Stomach (tissue), 9 donors: ENCODE results near the gene IRF7. TPM values are rescaled to one million over a fixed set of nuclear protein-coding genes. Genes with fewer than 3 reads are reported as not detected.
A peak's percentile ranks its signal among the peaks of the same experiment; 100 is the strongest.
"Not testable (repeated sequence)": the region's sequence is repeated elsewhere in the genome, so short reads cannot be mapped to it uniquely, and the experiment has no call there.

Experiments
- DNase-seq, 2 donors: peaks; one replicate each; pipeline versions ENCODE4 v3.0.0 to v3.0.0-alpha.2; 2013 to 2019
- H3K27ac ChIP-seq, 5 donors: fragments of 200-600 bp in 4 of 5; sonication (generic) in 4 of 5; one replicate each; pipeline ENCODE4 v1.5.1; 2013 to 2019; ENCODE audit warnings: mild to moderate bottlenecking in 1 of 5, moderate library complexity in 1 of 5
- H3K27me3 ChIP-seq, 3 donors: fragments of 200-600 bp; sonication (generic); one replicate each; pipeline ENCODE4 v1.5.1; 2017 to 2019; ENCODE audit warnings: mixed run types in 1 of 3
- H3K36me3 ChIP-seq, 4 donors: fragments of 200-600 bp; sonication (generic); 1 replicate in 3 of 4; 2 replicates in 1 of 4; pipeline ENCODE4 v1.5.1; 2016 to 2019
- H3K4me1 ChIP-seq, 4 donors: fragments of 200-600 bp; sonication (generic); one replicate each; pipeline ENCODE4 v1.5.1; 2016 to 2019
- H3K4me3 ChIP-seq, 4 donors: fragments of 200-600 bp; sonication (generic) in 3 of 4; one replicate each; pipeline ENCODE4 v1.5.1; 2016 to 2019; ENCODE audit warnings: mild to moderate bottlenecking in 1 of 4
- H3K9me3 ChIP-seq, 4 donors: fragments of 200-600 bp; sonication (generic); one replicate each; pipeline ENCODE4 v1.5.1; 2016 to 2019
- EP300 ChIP-seq: sonication (generic); formaldehyde crosslinking; IDR thresholded peaks from one replicate; pipeline ENCODE4 v1.6.1; 2017; ENCODE audit warnings: antibody characterized with exemption
- POLR2A ChIP-seq, 4 donors: fragments of 450-650 bp; IDR thresholded peaks; one replicate each; pipeline ENCODE4 v1.6.1; 2016; ENCODE audit warnings: antibody characterized with exemption in 4 of 4, control low read depth in 2 of 4, mild to moderate bottlenecking in 1 of 4, moderate library complexity in 1 of 4
- POLR2AphosphoS5 ChIP-seq, 3 donors: sonication (generic); formaldehyde crosslinking; IDR thresholded peaks; one replicate each; pipeline ENCODE4 v1.6.1; 2016; ENCODE audit warnings: antibody characterized with exemption in 3 of 3
- WGBS, 5 donors: extraction: QIAGEN DNeasy Blood & Tissue Kit in 3 of 5; methylation state at CpG; one replicate each; pipeline versions ENCODE4 v1.1.5 to v1.1.7; 2013 to 2018; 5-methylcytosine and 5-hydroxymethylcytosine counted together
- intact Hi-C: fragments of 100-400 bp; cut with DNase I; formaldehyde crosslinking; loops from one replicate; pipeline ENCODE4 v1.15.1; 2023; ENCODE audit warnings: low total_unique reads
- polyA plus RNA-seq, 3 donors: library from polyadenylated mRNA; stranded (reverse); fragments of 200-250 nt; gene quantifications; one replicate each; pipeline ENCODE4 v1.2.3, GENCODE V29; 2013
- total RNA-seq, 5 donors: library from RNA; depleted of rRNA; stranded (reverse); fragments of >200 nt; gene quantifications; one replicate each; pipeline versions ENCODE4 v1.1.0 to v1.2.3, GENCODE V29; 2014 to 2016
- TF ChIP-seq, protein P1 (sequence below), 7 experiments: fragments of 450-650 bp in 4 of 7; fragments of 200-600 bp in 3 of 7; sonication (generic) in 3 of 7; IDR thresholded peaks; one replicate each; pipeline ENCODE4 v1.5.1; 2016 to 2019; ENCODE audit warnings: antibody characterized with exemption in 7 of 7, control low read depth in 2 of 7, mild to moderate bottlenecking in 1 of 7
- donor health status: healthy with polysubstance abuse.
- donor health status: Bipolar disorder and iron deficiency.
- donor health status: healthy.

Gene IRF7
- total and polyA plus RNA-seq, 8 donors = 5.7 to 49.1 (median 33.7) TPM

GRCh38 chr11:575313-575995, 40.3 kb downstream of the IRF7 start:
- H3K9me3 ChIP-seq = no peaks in the 10 kb centered on the region
- DNase-seq = peak in 1 of 2 donors; percentile 61
- H3K36me3 ChIP-seq = no peaks in the 10 kb centered on the region
- intact Hi-C loops = no loop called here
- peaks cover 42 to 56% (median 51%) of the 10 kb centered on the region in 4 donors for H3K4me1 ChIP-seq
- peak overlapping the region; percentile 51 to 75 (median 66) for H3K27ac ChIP-seq
- H3K27me3 ChIP-seq = peaks cover 0 to 12% (median 4%) of the 10 kb centered on the region in 3 donors
- TF ChIP-seq, protein P1, sequence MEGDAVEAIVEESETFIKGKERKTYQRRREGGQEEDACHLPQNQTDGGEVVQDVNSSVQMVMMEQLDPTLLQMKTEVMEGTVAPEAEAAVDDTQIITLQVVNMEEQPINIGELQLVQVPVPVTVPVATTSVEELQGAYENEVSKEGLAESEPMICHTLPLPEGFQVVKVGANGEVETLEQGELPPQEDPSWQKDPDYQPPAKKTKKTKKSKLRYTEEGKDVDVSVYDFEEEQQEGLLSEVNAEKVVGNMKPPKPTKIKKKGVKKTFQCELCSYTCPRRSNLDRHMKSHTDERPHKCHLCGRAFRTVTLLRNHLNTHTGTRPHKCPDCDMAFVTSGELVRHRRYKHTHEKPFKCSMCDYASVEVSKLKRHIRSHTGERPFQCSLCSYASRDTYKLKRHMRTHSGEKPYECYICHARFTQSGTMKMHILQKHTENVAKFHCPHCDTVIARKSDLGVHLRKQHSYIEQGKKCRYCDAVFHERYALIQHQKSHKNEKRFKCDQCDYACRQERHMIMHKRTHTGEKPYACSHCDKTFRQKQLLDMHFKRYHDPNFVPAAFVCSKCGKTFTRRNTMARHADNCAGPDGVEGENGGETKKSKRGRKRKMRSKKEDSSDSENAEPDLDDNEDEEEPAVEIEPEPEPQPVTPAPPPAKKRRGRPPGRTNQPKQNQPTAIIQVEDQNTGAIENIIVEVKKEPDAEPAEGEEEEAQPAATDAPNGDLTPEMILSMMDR (IDR thresholded peaks at IDR 0.05) = no peak
- peak in 2 of 3 donors; percentile 4 to 22 for TF ChIP-seq POLR2AphosphoS5 (IDR thresholded peaks at IDR 0.05)
- peak overlapping the region; percentile 61 to 98 (median 67) for H3K4me3 ChIP-seq
- WGBS, 5 donors = 1 to 2% (median 1%) methylated on average over 34 to 81 of the region's 81 CpGs

GRCh38 chr11:574632-575312, 41.0 kb downstream of the IRF7 start:
- WGBS, 5 donors = 20 to 34% (median 26%) methylated on average over 20 to 25 of the region's 25 CpGs
- DNase-seq = no peak
- Histone ChIP-seq H3K4me3 (peak overlapping the region; percentile 61 to 98 (median 67)), H3K9me3 (no peaks in the 10 kb centered on the region), H3K4me1 (peaks cover 37 to 49% (median 44%) of the 10 kb centered on the region in 4 donors), H3K27ac (peak overlapping the region in 2 of 5 donors; percentile 57 to 75), H3K27me3 (peaks cover 0 to 12% (median 4%) of the 10 kb centered on the region in 3 donors), H3K36me3 (no peaks in the 10 kb centered on the region)
- intact Hi-C loops = loop anchor here (5.0 kb wide), 1 partner anchor 52 kb away; no protein-coding TSS in a partner anchor
- TF ChIP-seq, protein P1 (IDR thresholded peaks at IDR 0.05) = no peak

- H3K36me3 ChIP-seq, DNase-seq, H3K4me3 ChIP-seq, H3K27ac ChIP-seq, H3K9me3 ChIP-seq: not testable (repeated sequence)
- intact Hi-C loops = loop anchor here (5.0 kb wide), 1 partner anchor 52 kb away; no protein-coding TSS in a partner anchor
- WGBS, 5 donors = 59 to 70% (median 68%) methylated on average over 13 to 14 of the region's 14 CpGs
- peaks cover 0 to 15% (median 4%) of the 10 kb centered on the region in 3 donors for H3K27me3 ChIP-seq
- H3K4me1 ChIP-seq = peaks cover 35 to 48% (median 44%) of the 10 kb centered on the region in 4 donors
These were observed 41.6 kb downstream of the IRF7 start for GRCh38 chr11:574031-574570.

GRCh38 chr11:573146-573759, 42.5 kb downstream of the IRF7 start:
- intact Hi-C loops = loop anchor here (5.0 kb wide), 1 partner anchor 51 kb away; no protein-coding TSS in a partner anchor
- TF ChIP-seq EP300 (no peak), POLR2A (IDR thresholded peaks at IDR 0.05) (no peak), POLR2AphosphoS5 (IDR thresholded peaks at IDR 0.05) (no peak)
- TF ChIP-seq, protein P1 (IDR thresholded peaks at IDR 0.05) = no peak
- H3K36me3 ChIP-seq = no peaks in the 10 kb centered on the region
- no peak for DNase-seq
- no peaks in the 10 kb centered on the region for H3K9me3 ChIP-seq
- H3K27ac ChIP-seq = no peak overlapping the region
- no peak overlapping the region for H3K4me3 ChIP-seq
- H3K27me3 ChIP-seq = peaks cover 0 to 18% (median 4%) of the 10 kb centered on the region in 3 donors
- H3K4me1 ChIP-seq = peaks cover 29 to 43% (median 38%) of the 10 kb centered on the region in 4 donors
- WGBS, 5 donors = 89 to 93% (median 92%) methylated on average over 15 to 16 of the region's 16 CpGs
